Measurements from ENCODE around the gene ACVR1C.

ACVR1C gene

DNA sequence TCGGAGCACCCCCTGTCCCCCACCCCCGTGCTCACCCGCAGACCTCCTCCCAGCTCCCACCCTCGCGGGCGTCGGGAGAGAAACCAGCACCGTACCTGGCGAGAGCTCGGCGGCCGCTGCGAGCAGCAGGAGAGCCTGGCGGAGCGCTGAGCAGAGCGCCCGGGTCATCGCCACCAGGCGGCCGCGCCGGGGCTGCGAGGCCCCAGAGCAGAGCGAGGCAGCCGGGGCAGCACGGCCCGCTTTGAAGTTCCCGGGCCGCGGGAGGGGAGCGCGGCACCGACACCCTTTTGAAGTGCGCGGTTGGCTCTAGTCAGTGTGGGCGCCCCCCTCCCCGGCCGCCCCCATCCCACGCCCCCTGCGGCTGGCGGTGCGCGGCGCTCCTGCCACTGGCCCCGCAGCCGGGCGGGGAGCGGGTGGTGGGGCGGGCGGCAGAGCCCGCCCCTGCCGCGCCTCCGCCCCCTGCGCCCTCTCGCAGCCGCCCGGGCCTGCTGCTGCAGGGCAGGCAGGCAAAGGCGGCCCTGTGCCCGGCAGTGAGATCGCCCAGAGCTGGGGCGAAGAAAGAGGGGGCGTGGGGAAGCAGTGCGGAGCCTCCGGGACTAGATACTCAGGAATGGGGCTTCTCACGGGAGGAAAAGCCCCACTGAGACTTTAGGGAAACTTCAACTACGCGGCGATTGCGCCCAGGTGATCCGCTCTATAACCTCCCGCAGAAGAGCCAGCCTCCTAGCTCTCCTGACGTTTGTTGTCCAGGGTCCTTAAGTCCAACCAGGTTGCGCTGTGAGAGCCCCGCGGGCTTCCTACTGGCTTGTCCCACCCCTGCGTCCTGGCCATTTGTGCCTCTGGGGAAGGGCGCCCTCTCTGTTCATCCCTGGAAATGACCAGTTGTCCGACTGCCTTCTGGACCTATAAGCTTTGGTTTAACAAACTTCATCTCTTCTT lies at the start of gene ACVR1C:
ACVR1C (minus strand) TSS at position 388 of the 939 bp plus-strand sequence; CDS start at position 168, 220 bp downstream.
- peak; percentile 1 for DNase-seq (ENCODE audit: low read depth, low spot score)

DNA sequence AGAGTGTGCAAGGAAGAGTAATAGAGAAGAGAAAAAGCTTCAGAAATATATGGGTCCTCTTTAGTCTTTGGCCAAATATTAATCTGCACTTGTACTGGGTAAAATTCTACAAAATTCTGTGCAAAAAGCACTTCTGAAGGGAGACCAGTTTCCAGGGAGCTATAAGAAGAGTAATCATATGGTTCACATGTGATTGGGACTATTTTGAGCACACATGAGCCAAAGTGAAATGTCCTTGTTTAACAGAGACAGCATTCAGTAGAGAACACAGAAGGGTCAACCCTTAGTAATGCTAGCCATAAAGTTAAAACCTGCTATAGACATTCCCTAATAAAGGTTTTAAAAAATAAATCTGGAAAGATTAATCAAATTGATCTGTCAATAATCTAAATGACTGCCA lies 49.3 kb upstream of the ACVR1C start:
- no peak for DNase-seq (ENCODE audit: low read depth, low spot score)

DNA sequence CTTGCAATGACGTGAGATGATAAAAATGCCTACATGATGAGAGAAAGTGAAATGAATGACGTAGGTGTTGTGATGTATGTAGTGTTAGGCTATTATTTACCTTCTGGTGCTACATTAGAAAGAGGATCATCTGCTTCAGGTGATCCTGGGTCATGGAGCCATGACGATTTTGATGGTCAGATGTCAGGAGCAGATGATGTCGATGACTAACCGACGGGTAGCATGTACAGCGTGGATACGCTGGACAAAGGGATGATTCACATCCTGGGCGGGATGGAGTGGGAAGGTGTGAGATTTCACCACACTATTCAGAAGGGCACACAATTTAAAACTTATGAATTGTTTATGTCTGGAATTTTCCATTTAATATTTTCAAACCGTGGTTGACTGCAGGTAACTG lies 43.5 kb upstream of the ACVR1C start:
- DNase-seq (ENCODE audit: low read depth, low spot score) = no peak

DNA sequence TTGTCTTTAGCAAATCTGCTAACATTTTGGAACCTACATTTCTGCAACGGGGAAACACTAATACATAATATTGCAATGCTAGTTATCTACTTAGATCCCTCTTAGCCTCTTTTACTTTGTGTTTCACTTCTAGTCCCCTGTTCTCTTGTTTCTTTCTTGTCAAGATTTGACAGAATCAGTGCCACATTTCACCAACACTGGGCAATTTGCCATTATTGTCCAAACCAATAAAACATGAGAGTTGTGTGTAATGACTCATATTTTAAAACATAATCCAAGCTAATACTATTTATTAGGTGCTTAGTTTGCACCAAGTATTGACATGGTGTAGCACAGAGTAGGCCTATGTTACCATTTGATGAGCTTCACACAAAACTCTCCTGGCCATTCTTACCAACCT lies 33.7 kb upstream of the ACVR1C start:
- DNase-seq (ENCODE audit: low read depth, low spot score) = no peak

DNA sequence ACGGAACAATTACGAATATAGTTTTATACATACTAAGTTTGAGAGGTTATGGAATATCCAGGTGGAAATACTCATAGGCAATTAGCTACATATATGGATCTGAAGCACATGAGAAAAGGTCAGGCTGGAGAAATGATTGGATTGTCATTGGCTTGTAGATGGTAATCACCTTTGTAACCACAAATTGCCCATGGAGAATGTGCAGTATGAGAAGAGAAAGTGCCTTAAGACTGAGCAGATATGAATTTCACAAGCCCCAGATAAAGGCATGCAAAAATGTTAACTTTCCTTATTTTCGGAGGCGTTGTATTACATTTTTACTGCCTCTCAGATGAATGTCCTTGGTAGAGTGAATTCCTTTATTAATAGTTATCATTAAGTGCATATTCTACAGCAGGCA lies 33.1 kb upstream of the ACVR1C start:
- no peak for DNase-seq (ENCODE audit: low read depth, low spot score)

DNA sequence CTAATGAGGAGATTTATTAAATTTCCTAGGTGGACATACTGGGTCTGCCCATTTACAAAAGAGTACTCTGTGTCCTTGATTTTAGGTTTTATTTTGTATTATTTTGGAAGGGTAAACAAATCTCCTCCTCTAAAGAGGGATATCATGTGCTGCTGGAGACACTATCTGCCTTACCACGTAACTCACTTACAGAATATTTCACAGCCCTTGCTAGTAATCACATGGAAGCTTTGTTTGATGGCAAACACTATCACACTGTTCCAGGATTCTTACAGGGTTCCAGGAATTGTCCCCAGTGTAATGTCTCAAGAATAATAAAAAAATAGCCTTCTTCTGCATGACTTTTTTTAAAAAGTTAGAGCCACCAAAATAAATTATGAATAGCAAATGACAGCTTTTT lies 29.2 kb upstream of the ACVR1C start:
- no peak for DNase-seq (ENCODE audit: low read depth, low spot score)

DNA sequence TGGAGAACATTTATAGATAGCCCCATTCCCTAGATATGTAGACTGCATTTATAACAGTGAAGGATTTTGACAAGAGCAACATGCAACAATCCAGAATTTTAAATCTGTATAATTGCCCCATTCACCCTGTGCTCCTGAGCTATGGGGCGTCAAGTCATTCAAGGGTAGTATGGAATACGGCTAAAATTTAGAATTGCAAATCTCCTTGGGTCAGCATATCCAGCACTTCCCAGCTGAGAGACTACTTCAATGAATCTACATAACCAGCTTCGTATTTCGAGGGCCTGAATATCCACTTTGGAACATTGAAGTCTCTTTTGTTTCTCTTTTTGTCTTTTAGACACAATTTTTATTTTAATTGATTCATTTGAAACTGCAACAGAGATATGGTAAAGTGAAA lies 28.4 kb upstream of the ACVR1C start:
- DNase-seq (ENCODE audit: low read depth, low spot score) = no peak

DNA sequence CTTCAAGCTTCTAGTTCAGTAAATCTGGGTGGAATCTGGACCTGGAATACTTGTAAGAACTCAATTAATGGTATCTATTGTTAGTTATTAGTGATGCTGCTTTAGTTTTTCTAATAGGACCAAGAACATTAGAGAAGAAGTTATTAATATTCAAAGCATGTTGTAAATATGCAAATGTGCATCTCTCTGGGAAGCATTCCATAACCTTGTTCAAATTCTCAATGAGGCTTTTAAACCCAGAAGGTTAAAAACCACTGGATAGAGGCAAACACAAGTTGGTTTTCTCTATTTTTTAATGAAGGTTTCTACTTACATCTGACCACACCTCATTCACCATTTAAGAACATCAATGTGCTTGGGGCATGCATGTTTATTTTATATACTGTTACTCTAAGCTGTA lies 16.1 kb upstream of the ACVR1C start:
- DNase-seq (ENCODE audit: low read depth, low spot score) = no peak

DNA sequence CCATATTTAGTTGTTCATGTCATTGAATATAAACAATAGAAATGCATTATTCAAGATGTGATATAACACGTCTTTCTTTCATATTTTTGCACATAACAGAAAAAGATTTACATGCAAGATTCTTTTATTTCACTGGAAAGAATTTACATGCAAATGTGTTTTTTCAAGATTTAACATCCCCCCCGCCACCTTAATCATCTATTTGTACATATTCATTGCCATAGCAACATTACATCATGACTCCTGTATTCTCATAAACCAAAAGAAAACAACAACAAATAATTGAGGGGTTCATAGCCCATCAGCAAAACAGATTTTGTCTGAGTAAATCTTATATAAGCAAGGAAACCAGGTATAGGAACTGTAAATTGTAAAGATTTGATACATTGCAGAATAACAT lies 3.2 kb upstream of the ACVR1C start:
- DNase-seq (ENCODE audit: low read depth, low spot score) = no peak

DNA sequence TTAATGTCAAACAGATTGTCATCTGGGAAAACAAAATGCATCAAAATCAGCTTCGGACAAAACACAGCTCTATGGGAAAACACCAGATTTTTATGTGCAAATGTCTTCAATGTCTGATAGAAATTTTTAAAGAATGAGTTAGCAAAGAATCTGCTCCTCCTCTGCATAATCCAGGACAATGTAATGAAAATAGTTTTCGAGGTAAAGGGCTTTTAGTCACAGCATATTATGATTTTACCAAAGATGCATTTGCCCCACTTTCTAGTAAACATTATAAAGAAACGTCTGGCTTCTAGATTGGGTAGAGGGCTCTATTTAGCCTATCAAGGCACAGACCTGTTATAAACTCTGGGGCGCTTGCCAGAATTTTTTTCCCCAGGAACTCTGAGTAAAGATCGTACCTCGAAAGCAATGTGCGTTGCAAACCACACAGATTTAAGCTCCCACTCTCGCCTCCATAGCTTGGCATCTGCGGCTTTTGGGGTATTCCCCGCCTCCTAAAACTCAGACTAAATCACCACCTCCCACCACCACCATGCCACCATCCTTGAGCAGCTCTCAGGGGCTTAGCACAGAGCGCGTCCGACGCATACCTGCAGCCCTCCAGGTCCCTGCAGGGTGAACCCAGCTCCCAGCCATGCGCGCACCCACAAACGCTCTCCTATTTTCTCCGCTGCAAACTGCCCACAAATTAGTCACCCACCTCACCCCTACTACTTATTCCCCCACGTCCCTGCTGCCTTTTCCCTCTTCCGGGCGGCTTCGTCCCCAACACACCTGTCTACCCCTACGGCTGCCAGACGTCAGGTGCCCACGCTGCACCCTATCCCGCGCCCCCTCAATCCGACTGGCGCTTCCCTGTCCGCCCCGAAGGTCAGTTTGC lies 829 bp downstream of the ACVR1C start:
- DNase-seq (ENCODE audit: low read depth, low spot score) = no peak

DNA sequence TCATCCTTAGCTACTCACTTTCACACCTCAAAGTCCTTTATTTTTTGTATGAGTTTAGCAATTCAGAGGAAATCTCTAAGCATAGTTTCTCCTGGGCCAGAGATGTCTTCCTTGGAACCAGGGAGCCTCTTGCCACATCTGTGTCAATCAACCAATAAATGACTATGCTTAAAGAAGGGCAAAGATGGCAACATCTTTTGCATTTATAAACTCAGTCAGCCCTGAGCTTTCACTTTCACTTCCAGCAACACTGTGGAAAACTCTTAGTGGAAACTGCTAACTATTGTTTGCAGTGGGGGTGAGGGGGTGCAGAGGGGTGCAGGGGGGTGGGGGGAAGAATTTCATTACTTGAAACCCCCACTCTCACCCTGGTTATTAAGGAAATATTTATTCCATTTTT lies 3.4 kb downstream of the ACVR1C start:
- DNase-seq (ENCODE audit: low read depth, low spot score) = no peak

DNA sequence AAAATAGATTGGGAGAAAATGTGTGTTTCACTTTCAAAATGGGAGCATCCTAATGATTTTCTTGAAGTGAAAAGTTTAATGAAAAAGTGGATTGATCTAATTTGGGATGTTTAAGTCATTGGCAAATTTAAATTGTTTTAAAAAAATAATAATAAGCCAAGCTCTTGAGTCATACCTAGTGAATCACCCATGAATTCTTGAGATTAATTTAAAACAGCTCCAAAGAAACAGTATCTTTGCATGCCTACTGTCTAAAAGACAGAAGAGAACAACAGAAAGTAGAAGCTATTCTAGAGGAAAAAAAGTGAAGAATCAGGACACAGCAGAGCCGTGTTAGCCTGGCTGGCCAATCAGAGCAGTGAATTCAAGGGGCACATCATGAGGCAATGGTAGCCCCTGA lies 7.7 kb downstream of the ACVR1C start:
- DNase-seq (ENCODE audit: low read depth, low spot score) = no peak

DNA sequence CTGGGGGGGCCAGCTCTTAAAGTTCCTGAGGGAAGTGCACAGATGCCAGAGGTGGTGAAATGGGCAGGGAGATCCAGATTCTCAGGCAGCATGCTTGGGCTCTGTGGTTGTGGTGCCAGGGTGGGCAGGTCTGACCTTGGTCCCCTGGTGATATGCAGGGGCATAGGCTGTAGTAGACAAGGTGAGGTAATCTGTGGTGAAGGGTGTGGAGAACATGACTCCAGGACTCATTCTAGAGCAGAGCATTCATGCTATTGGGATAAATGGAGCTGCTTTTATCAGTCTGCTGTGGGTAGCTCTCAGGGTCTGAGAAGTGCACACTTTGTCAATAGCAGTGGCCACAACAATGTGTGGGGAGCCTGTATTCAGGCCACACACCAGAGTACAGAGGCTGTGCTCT lies 16.9 kb downstream of the ACVR1C start:
- DNase-seq (ENCODE audit: low read depth, low spot score) = no peak

DNA sequence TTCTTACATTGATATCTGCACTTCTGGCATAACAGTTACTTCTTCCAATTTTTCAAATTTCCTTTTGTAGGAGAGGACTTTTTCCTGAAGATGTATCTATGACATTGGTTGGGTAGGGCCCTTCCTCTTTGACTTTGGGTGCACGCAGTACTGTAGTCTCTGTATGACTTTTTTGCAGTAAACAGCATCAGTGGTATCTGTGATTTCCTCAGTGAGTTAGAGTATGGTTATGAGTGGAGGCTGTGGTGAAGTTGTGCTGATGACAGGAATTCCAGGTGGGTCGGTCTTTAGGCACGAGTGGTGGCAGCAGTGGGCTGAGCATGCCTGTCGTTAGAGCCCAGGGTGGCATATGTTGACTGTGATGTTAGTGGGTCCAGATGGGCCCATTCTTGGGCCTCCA lies 17.6 kb downstream of the ACVR1C start:
- no peak for DNase-seq (ENCODE audit: low read depth, low spot score)

DNA sequence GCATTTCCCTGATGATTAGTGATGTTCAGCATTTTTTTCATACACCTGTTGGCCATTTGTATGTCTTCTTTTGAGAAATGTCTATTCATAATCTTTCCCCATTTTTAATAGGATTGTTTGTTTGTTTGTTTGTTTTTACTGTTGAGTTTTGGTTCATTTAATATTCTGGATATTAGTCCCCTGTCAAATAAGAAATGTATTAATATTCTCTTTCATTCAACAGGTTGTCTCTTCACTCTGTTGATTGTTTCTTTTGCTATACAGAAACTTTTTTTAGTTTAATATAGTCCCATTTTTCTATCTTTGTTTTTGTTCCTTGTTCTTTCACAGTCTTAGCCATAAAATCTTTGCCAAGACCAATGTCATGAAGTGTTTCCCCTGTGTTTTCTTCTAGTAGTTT lies 22.1 kb downstream of the ACVR1C start:
- no peak for DNase-seq (ENCODE audit: low read depth, low spot score)

DNA sequence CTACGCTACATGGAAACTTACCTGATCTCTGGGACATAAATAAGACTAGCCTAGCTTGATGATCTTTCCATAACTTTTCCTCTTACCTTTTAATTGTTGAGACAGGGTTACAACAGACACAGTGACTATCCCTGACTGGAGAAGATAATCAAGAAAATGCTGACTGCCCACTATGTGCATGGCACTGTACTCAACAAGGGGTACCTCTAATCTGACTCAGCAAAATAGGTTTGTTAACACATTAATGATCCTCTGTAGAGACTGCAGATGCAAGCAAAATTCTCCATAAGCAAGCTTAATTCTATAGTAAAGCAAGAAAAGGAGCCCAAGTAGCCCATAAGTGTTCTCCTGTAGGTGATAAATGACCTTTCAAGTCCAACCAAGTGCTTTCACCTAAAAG lies 25.5 kb downstream of the ACVR1C start:
- no peak for DNase-seq (ENCODE audit: low read depth, low spot score)

DNA sequence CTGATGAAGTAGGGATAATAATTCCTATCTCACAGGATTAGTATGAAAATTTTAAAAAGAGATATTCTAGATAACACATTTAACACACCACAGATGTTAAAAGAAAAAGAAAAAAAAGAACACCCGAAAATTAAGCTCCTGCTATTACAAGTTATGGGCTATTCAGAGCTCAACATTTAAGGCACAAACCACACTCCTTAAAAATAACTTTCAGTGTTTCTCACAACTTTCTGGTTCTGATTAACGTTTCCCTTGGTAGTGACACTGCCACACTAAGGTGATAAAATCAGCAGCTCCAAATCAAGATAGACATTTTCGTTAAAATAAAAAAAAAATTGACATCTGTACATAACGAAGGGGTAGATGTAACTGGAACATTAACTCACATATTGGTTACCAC lies 26.9 kb downstream of the ACVR1C start:
- DNase-seq (ENCODE audit: low read depth, low spot score) = no peak

DNA sequence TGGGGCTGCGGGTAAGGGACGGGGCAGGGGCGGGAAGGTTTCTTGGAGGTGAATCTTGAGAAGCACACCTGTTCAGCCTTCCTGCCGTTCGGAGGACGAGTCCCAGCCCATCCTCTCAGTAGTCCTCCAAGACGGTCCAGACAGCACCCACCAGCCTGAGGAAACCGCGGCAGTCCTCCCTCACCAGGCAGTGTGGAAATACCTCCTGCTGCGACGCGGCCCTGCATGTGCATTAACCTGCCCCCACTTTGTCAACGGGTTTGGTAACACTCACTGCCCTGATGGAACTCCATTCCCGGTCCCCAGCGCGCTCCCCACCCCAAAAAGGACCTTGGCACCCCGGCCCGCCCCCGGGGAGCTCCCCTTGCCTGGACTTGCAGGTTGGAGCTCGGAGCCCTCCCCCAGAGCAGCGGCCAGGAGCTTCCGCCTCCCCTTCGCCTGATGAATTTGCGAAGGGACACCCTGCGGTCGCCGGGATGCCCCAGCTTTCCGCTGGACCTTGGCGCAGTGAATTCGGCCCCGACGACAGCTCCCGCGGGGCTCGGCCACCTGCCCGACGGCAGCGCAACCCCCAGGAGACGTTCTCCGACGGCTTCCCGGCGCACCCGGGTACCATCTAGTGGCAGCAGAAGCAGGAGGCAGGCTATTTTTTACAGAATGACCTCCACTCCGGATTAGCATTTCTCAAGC lies 31.5 kb downstream of the ACVR1C start:
- DNase-seq (ENCODE audit: low read depth, low spot score) = no peak

DNA sequence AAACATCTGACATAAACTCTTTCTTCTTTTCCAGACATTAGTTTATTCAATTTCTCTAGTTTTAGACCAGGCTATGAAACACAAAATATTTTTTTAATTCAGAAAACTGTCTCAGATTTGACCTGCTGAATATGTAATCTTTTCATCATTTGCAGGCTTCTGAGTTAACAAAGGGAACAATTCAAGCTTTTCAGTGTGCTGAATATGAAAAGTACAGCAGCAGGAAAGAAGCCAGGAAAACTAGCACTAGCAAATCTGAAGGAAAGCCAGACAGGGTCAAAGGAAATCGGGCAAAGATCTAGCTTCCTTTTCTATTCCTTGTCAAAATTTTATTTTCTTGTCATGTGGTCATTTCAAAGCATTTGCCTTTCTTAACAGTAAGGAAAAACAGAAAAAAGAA lies 35.3 kb downstream of the ACVR1C start:
- DNase-seq (ENCODE audit: low read depth, low spot score) = no peak

DNA sequence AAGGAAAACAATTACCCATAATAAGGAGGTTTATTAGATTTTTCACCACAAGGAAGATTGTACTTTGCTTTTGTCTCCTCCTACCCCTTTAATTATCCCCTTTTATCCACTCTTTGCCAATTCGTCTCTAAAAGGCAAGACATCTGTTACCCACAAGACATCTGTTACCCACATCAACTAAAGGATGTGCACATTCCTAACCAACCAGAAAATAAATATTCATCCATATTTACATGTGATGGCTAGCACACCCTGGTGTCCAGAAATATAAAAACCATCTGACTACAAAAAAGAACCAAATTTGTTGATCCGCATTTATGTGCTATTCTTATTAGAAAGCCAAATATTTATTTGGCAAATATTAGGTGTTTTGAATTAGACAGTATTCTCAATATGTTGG lies 35.7 kb downstream of the ACVR1C start:
- no peak for DNase-seq (ENCODE audit: low read depth, low spot score)

DNA sequence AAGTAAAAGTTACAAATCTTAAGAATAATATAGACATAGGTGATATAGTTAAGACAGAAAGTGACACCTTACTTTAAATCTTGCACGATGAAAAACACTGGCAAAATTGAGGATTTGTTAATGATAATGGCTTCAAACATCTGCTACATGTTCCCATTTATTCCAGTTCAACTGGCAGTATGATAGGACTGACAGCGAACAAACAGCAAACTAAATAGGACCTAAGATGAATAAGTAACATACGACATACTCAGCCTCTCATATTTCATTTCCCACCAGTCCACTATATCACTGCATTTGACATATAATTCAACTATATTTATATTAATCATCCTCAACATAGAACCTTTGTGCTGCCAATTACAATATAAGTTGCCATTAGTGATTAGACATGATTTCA lies 36.3 kb downstream of the ACVR1C start:
- DNase-seq (ENCODE audit: low read depth, low spot score) = no peak

DNA sequence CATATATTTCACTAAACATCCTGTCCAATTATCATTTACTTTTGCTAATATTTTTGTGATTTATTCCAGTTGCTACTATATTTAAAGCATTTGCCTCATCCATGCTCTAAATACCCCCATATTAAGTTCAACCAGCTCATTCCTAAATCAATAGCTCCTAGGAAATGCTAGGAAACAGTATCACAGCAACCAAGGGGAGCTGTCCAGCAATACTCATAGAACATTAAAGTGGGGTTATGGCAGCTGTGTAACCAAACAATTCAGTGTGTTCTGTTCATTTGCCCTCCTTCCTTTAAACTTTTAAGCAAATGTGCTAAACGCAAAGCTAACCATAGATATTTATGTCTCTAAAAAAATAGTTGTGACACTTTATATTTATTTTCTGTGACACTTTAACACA lies 41.1 kb downstream of the ACVR1C start:
- DNase-seq (ENCODE audit: low read depth, low spot score) = no peak
